Activated T-helper 17 cell treated with anti-CD3 and anti-CD28 coated beads, Interleukin-2, amount 50 U/mL, for 72 hours (primary cell): Measurements from ENCODE around the gene SLC22A5. TPM values are rescaled to one million over a fixed set of nuclear protein-coding genes. Genes with fewer than 3 reads are reported as not detected.
"Not testable (repeated sequence)": the region's sequence is repeated elsewhere in the genome, so short reads cannot be mapped to it uniquely, and the experiment has no call there.

Source experiments
- ATAC-seq: fragments of 150-1000 bp; cut with Tn5 transposase; replicated peaks from 2 replicates; pipeline ENCODE4 v1.10.0; 2021; ENCODE audit warnings: mild to moderate bottlenecking, moderate library complexity
- H3K27ac Mint-ChIP-seq: one replicate; pipeline ENCODE4 v1.8.0; 2022; ENCODE audit warnings: mixed read lengths
- H3K27me3 Mint-ChIP-seq: one replicate; pipeline ENCODE4 v1.8.0; 2022; ENCODE audit warnings: mixed read lengths
- H3K36me3 Mint-ChIP-seq: one replicate; pipeline ENCODE4 v1.8.0; 2022; ENCODE audit warnings: low read depth, mild to moderate bottlenecking, mixed read lengths
- H3K4me1 Mint-ChIP-seq: one replicate; pipeline ENCODE4 v1.8.0; 2022; ENCODE audit warnings: mixed read lengths
- H3K4me3 Mint-ChIP-seq: one replicate; pipeline ENCODE4 v1.8.0; 2022; ENCODE audit warnings: mild to moderate bottlenecking, mixed read lengths
- H3K9me3 Mint-ChIP-seq: one replicate; pipeline ENCODE4 v1.8.0; 2022; ENCODE audit warnings: mixed read lengths
- total RNA-seq, 2 donors: library from RNA; stranded (reverse); gene quantifications; one replicate each; pipeline ENCODE4 v1.2.3, GENCODE V29; 2022

Gene SLC22A5
- total RNA-seq, 2 donors from 2014 or later = 3.2 to 3.5 TPM

GRCh38 chr5:132428484-132429462 lies 59.3 kb downstream of the SLC22A5 start:
- peak overlapping the region; percentile 92 for H3K27ac Mint-ChIP-seq
- H3K4me1 Mint-ChIP-seq = peaks cover 76% of the 10 kb centered on the region
- no peak for ATAC-seq
- no peaks in the 10 kb centered on the region for H3K27me3 Mint-ChIP-seq
- H3K4me3 Mint-ChIP-seq = peak overlapping the region; percentile 87
- peaks cover 53% of the 10 kb centered on the region for H3K36me3 Mint-ChIP-seq
- H3K9me3 Mint-ChIP-seq = no peaks in the 10 kb centered on the region

DNA sequence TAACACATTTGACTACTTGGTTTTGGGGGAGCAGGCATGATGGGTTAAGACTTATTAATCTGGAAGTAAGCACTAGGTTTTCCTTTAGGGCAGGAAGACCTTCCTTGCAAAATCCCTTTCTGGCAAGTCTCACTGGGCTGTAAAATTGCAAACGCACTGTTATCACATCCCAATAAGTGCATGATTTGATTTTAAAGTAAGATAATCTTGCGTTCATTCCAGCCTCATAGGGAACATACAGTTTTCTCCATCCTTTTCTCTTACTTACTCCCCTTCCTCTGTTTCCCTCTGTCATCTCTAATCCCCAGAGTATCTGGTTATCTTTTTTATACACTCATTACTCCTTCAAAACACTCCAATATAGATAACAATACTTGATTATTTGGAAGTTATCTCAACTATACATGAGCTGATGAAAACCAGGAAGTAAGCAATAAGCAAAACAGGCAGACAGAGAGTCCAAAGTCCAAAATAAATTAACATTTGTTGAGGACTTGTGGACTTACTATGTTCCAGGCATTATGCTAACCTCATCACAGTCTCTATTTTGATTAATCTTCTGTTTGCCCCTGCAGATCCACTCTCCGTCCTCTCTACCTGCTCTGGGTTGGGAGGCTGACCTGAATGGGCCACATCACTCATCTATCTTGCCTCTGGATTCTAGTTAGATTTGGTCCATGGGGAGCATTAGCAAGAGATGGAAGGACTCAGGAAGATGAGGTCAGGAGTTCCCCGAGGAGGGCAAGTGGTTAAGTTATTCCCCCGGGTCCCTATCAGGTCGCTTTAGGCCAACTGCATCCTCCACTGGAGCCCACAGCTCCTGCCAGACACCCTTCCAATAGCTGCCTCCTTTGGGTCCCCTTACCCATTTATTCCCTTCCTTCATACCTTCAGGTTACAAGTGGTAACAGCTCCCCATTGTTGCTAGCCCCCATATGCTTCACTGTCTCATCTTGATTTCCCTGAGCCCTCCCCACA lies 60.2 kb downstream of the SLC22A5 start:
- no peak for ATAC-seq
- H3K27ac Mint-ChIP-seq = peak overlapping the region; percentile 92
- no peaks in the 10 kb centered on the region for H3K9me3 Mint-ChIP-seq
- H3K27me3 Mint-ChIP-seq = no peaks in the 10 kb centered on the region
- peaks cover 54% of the 10 kb centered on the region for H3K36me3 Mint-ChIP-seq
- peaks cover 77% of the 10 kb centered on the region for H3K4me1 Mint-ChIP-seq
- peak overlapping the region; percentile 87 for H3K4me3 Mint-ChIP-seq

GRCh38 chr5:132430746-132431145 lies 61.2 kb downstream of the SLC22A5 start:
- Mint-ChIP-seq H3K27ac (peak overlapping the region; percentile 92), H3K4me1 (peaks cover 79% of the 10 kb centered on the region), H3K4me3 (peak overlapping the region; percentile 87), H3K9me3 (no peaks in the 10 kb centered on the region), H3K36me3 (peaks cover 57% of the 10 kb centered on the region), H3K27me3 (no peaks in the 10 kb centered on the region)
- ATAC-seq = no peak

DNA sequence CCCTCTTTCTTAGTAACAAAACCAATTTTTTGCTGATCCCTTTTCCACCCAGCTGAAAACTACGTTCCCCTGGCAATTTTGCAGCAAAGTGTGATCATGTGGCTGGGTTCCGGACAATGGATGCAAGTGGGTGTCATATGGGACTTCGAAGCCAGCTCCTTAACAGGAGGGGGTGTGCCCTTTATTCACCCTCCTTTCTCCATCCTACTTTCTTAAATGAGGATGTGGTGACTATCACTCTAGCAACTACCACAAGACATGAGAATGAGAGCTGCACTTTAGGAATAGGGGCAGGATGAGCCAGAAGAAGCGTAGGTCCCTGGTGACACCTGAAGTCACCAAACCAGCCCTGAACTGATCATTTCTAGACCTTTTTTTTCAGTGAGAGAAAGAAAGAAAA lies 62.1 kb downstream of the SLC22A5 start:
- Mint-ChIP-seq H3K4me3 (peak overlapping the region; percentile 87), H3K27me3 (no peaks in the 10 kb centered on the region), H3K4me1 (peaks cover 80% of the 10 kb centered on the region), H3K9me3 (no peaks in the 10 kb centered on the region), H3K27ac (peak overlapping the region; percentile 92), H3K36me3 (peaks cover 56% of the 10 kb centered on the region)
- peak; percentile 67 for ATAC-seq

GRCh38 chr5:132433141-132433540 lies 63.6 kb downstream of the SLC22A5 start:
- peaks cover 82% of the 10 kb centered on the region for H3K4me1 Mint-ChIP-seq
- H3K36me3 Mint-ChIP-seq = peaks cover 56% of the 10 kb centered on the region
- ATAC-seq = no peak
- no peaks in the 10 kb centered on the region for H3K27me3 Mint-ChIP-seq
- H3K4me3 Mint-ChIP-seq = peak overlapping the region; percentile 87
- no peaks in the 10 kb centered on the region for H3K9me3 Mint-ChIP-seq
- peak overlapping the region; percentile 92 for H3K27ac Mint-ChIP-seq

GRCh38 chr5:132434416-132435286 lies 65.1 kb downstream of the SLC22A5 start:
- H3K4me1 Mint-ChIP-seq = peaks cover 76% of the 10 kb centered on the region
- H3K27ac Mint-ChIP-seq = peak overlapping the region; percentile 29
- H3K9me3 Mint-ChIP-seq = no peaks in the 10 kb centered on the region
- H3K4me3 Mint-ChIP-seq = peak overlapping the region; percentile 7
- peaks cover 55% of the 10 kb centered on the region for H3K36me3 Mint-ChIP-seq
- H3K27me3 Mint-ChIP-seq = no peaks in the 10 kb centered on the region
- ATAC-seq = no peak

DNA sequence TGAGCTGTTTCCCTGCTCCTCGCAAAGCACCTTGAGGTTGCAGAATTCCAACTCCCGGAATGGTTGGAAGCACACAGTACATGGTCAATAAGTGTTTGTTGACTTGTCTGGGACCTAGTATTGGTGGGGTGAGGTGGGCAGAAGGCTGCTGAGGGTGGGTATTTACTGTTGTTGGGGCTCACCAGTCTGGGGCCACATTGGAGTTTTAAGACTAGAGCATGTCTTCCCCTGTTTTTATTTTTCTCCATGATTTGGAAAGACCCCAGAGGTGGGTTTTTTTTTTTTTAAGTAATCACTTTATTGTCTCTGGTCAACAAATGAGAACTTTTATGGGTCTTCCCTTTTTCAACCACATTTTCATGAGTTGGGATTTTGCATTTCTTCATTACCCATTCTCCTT lies 65.9 kb downstream of the SLC22A5 start:
- Mint-ChIP-seq H3K4me3 (peak overlapping the region; percentile 7), H3K27ac (peak overlapping the region; percentile 29), H3K36me3 (peaks cover 47% of the 10 kb centered on the region), H3K9me3 (no peaks in the 10 kb centered on the region), H3K4me1 (peaks cover 69% of the 10 kb centered on the region), H3K27me3 (no peaks in the 10 kb centered on the region)
- no peak for ATAC-seq

DNA sequence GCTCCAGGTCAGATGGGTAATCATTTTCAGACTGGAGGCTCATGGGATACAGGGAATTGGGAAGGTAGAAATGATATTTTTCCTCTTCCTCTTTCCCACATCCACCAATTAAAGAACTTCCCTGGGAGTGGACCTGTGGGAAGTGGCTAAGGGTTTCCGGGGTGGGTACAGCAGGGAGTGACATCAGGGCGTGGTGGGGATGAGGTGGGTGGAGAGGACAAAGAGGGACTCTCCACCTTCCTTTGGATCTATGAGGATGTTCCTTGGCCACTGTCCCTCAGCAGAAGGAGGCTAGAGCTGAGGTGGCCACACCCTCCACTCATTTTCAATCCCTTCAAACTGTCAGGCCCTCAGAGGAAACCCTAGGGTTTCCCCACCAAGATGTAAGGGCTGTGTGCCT lies 66.4 kb downstream of the SLC22A5 start:
- Mint-ChIP-seq H3K4me1 (peaks cover 64% of the 10 kb centered on the region), H3K27ac (peak overlapping the region; percentile 29), H3K36me3 (peaks cover 42% of the 10 kb centered on the region), H3K4me3 (peak overlapping the region; percentile 6), H3K27me3 (no peaks in the 10 kb centered on the region), H3K9me3 (no peaks in the 10 kb centered on the region)
- ATAC-seq = no peak

- peaks cover 58% of the 10 kb centered on the region for H3K4me1 Mint-ChIP-seq
- peak overlapping the region; percentile 54 for H3K4me3 Mint-ChIP-seq
- H3K9me3 Mint-ChIP-seq = no peaks in the 10 kb centered on the region
- ATAC-seq = no peak
- peak overlapping the region; percentile 76 for H3K27ac Mint-ChIP-seq
- peaks cover 32% of the 10 kb centered on the region for H3K36me3 Mint-ChIP-seq
- no peaks in the 10 kb centered on the region for H3K27me3 Mint-ChIP-seq
These were observed 67.4 kb downstream of the SLC22A5 start for GRCh38 chr5:132436936-132437335.

- Mint-ChIP-seq H3K4me1 (peaks cover 55% of the 10 kb centered on the region), H3K27ac (peak overlapping the region; percentile 76), H3K36me3 (peaks cover 24% of the 10 kb centered on the region), H3K9me3 (no peaks in the 10 kb centered on the region), H3K4me3 (peak overlapping the region; percentile 54), H3K27me3 (no peaks in the 10 kb centered on the region)
- ATAC-seq = peak; percentile 81
These were observed 68.2 kb downstream of the SLC22A5 start for GRCh38 chr5:132437604-132438266.

GRCh38 chr5:132438267-132438645 lies 68.7 kb downstream of the SLC22A5 start:
- not testable (repeated sequence) for H3K9me3 Mint-ChIP-seq
- Mint-ChIP-seq H3K36me3 (peaks cover 20% of the 10 kb centered on the region), H3K27ac (peak overlapping the region; percentile 76)

DNA sequence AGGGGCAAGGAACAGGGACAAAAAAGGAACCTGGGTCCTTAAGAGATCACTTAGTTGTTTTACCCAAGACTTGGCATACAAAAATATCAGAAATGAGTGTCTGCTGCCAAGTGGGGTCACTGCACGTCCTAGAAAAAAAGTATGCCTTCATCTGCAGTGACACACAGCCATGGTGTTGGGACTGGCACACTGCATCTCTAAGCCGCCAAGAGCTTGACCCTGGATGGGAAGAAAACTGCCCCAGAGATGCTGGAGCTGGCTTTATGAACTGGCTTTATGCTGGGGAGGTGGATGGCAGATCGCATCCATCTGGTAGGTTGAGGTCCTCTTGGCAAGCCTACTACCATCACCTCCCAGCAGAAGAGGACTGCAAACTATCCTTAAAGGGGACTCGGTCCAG lies 69.4 kb downstream of the SLC22A5 start:
- H3K27me3 Mint-ChIP-seq = no peaks in the 10 kb centered on the region
- peaks cover 55% of the 10 kb centered on the region for H3K4me1 Mint-ChIP-seq
- peaks cover 19% of the 10 kb centered on the region for H3K36me3 Mint-ChIP-seq
- peak overlapping the region; percentile 76 for H3K27ac Mint-ChIP-seq
- H3K4me3 Mint-ChIP-seq = peak overlapping the region; percentile 54
- no peaks in the 10 kb centered on the region for H3K9me3 Mint-ChIP-seq
- no peak for ATAC-seq

More at GRCh38 chr5:132438267-132438645, 68.7 kb downstream of the SLC22A5 start:
- peaks cover 55% of the 10 kb centered on the region for H3K4me1 Mint-ChIP-seq
- H3K27me3 Mint-ChIP-seq, ATAC-seq: not testable (repeated sequence)
- peak overlapping the region; percentile 54 for H3K4me3 Mint-ChIP-seq

GRCh38 chr5:132439521-132440089 lies 70.1 kb downstream of the SLC22A5 start:
- ATAC-seq = peak; percentile 67
- Mint-ChIP-seq H3K36me3 (peaks cover 16% of the 10 kb centered on the region), H3K4me1 (peaks cover 55% of the 10 kb centered on the region), H3K9me3 (no peaks in the 10 kb centered on the region), H3K27ac (peak overlapping the region; percentile 76), H3K27me3 (no peaks in the 10 kb centered on the region), H3K4me3 (peak overlapping the region; percentile 54)
